GM20431 (cell line): ENCODE data around the gene POFUT1.

Source experiments
- in situ Hi-C: fragments of 300-500 bp; cut with MseI, MboI; formaldehyde crosslinking; loops from one replicate; pipeline ENCODE4 v1.15.0; 2020; ENCODE audit warnings: low sequenced_read_pairs; ENCODE audit not compliant: unreplicated experiment

Gene POFUT1

DNA sequence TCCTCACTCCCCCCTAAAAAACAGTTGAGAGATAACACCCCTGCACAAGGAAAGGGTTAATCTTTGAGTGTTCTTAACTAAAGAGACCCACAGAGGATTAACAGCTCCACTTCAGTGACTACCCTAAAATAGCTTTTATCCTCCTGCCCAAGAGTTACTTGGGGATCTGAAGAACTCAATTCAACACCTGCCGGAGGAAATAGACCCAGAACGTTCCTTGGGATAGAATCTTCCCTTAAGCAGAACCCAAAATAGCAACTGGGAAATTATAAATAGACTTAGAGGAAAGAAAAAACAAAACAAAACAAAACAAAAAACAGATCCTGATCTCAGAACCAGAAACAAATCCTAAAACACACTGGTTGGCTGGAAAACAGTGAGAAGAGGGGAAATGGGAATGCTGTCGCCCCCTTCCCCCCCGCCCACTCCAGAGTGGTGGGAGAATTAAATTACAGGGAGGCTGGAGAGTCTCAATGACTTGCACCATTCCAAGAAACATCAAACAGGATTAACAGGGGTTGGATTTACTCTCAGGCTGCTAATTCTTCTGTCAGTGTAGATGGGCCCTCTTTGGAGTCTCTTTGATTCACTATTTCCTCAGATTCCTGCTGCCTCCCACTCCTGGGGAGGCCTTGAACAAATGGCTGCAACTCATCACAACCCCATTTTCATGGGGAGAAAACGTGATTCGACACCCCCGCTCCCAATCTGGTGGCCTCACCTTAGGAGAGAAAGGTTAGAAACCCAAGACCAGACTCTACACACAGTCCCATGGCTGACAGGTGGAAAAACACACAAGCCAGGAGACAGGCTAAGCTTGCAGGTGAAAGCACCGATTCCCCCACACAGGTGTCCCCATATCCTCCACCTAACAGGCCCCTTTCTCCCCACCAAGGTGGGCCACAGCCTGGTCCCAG, 1.6 kb upstream of the POFUT1 start:
- in situ Hi-C loops: no loop called here

- in situ Hi-C loops: no loop called here
Measured at GRCh38 chr20:32206760-32207625, 687 bp upstream of the POFUT1 start.

DNA sequence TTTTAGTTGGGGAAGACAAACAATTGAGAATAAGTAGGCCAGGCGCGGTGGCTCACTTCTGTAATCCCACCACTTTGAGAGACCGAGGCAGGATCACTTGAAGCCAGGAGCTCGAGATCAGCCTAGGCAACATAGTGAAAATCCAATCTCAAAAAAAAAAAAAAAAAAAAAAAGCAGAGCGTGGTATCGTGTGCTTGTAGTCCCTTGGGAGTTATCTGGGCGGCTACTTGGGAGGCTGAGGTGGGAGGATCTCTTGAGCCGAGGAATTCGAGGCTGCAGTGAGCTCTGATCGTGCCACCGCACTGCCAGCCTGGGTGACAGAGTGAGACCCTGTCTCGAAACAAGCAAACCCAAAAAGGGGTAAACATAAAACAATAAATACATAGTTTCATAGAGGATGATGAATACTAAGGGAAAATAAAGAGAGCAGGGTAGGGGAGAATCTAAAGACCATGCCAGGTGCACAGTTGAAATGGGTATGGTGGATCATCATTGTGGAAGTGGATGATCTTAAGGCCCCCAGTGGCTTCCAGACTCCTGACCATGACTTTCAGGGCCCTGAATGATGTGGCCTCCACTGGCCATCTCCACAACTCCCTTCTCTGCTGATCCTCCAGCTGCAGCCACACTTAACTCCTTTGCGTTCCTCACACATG, 947 bp downstream of the POFUT1 start:
- in situ Hi-C loops: no loop called here

GRCh38 chr20:32209850-32210605, 2.3 kb downstream of the POFUT1 start:
- in situ Hi-C loops: no loop called here

DNA sequence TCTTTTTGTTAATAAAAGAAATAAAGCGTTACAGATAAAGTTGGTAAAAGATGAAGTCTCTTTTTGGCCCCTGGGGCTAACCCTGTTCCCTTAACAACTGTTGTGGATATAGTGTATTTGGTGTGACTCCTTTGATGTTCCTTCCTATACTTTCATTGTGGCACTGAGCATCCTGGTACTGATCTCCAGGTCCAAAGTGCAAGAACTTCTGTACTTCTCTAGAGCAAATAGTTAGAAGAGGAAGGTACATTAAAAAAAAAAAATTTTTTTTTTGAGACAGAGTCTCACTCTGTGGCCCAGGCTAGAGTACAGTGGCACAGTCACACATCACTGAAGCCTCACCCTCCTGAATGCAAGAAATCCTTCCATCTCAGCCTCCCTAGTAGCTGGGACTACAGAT, 6.2 kb downstream of the POFUT1 start:
- in situ Hi-C loops: no loop called here

- in situ Hi-C loops: no loop called here
Measured at GRCh38 chr20:32215147-32215546, 7.5 kb downstream of the POFUT1 start.

- in situ Hi-C loops: no loop called here
Measured at GRCh38 chr20:32215729-32216128, 8.0 kb downstream of the POFUT1 start.

- in situ Hi-C loops: no loop called here
Measured at GRCh38 chr20:32216179-32217142, 8.8 kb downstream of the POFUT1 start.

GRCh38 chr20:32218156-32218900, 10.6 kb downstream of the POFUT1 start:
- in situ Hi-C loops: no loop called here

DNA sequence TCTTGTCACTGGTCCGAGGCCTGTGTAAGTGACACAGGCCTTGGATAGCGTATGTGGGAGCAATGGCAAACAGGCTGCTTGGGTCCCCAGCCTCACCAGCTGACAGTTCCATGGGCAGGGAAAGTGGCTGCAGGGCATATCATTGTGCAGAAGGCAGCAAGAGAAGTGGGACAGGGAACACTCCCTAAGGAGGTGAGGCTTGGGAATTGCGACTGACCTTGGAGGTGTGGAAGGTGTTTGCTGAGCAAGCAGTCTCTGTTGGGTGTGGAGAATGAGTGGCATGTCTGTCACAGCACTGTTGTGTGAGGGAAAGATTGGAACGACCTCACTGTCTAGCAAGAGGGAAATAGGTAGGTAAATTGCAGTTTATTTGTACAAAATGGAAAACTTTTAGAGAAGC, 16.8 kb downstream of the POFUT1 start:
- in situ Hi-C loops: no loop called here

DNA sequence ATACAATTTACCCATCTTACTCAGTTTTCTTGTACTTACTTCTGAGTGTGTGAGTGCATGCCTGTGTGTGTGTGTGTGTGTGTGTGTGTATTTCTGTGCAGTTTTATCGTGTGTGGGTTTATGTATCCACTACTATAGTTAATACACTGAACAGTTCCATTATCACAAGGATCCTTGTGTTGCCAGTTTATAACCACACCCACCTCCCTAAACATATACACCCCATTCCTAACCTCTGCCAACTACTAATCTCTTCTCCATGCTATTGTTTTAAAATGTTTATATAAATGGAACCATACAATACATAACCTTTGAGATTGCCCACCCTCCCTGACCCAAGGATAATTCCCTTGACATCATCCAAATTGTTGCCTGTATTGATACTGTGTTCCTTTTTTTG, 18.7 kb downstream of the POFUT1 start:
- in situ Hi-C loops: no loop called here

DNA sequence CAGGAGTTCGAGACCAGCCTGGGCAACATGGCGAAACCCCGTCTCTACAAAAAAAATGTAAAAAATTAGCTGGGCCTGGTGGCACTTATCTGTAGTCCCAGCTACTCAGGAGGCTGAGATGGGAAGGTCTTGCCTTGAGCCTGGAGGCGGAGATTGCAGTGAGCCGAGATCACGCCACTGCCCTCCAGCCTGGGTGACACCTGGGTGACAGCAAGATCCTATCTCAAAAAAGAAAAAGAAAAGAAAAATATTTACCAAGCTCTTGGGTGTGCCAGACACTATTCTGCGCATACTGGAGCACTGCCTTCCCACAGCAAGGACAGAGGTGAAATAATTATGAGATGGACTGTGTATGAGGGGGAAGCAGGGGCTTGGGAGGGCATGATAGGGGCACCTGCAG, 19.6 kb downstream of the POFUT1 start:
- in situ Hi-C loops: no loop called here

GRCh38 chr20:32227744-32228688, 20.3 kb downstream of the POFUT1 start:
- in situ Hi-C loops: no loop called here

DNA sequence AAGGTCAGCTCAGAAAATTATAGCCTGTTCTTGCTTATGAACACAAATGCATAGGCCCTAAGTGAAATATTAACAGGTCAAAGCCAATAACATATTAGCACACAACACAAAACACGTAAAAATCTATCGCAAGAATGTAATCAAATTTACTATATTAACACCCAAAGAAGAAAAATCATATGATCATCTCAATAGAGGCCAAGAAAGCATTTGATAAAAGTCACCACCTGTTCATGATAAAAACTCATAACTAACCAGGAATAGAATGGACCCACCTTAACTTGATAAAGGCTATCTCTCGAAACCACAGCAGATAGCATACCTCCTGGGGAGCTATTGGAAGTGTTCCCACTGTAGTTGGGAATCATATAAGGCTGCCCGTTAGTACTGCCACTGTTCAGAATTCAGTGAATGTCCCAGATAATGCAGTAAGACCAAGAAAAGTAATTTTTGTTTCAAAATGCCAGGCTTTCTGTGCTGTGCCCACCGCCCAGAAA, 21.6 kb downstream of the POFUT1 start:
- in situ Hi-C loops: no loop called here

DNA sequence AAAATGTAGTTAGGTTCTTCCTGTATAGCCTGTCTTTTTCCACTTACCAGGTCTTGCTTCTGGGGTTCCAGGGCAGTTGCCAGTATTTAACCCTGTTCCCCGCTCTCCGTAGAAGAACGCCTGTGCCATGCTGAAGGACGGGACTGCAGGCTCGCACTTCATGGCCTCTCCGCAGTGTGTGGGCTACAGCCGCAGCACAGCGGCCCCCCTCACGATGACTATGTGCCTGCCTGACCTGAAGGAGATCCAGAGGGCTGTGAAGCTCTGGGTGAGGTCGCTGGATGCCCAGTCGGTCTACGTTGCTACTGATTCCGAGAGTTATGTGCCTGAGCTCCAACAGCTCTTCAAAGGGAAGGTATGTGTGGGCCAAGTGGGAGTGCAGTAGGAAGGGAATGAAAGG, 23.0 kb downstream of the POFUT1 start:
- in situ Hi-C loops: no loop called here

DNA sequence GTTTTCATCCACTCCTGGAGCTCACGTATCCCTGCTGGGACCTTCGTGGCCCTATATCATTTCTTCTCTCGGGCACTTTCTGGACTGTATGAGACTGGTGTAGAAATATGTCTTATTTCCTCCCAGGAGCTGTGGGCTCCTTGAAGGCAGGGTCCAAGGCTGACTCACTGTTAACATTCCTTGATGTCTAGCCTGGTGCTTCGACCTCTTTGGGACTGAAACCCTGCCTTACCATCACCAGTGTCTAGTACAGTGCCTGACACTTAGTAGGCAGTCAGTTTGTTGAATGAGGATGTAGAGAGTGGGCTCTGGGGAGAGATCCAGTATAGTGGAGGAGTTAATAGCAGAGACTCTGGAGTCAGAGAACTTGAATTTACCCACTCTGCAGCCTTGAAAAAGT, 23.6 kb downstream of the POFUT1 start:
- in situ Hi-C loops: no loop called here

DNA sequence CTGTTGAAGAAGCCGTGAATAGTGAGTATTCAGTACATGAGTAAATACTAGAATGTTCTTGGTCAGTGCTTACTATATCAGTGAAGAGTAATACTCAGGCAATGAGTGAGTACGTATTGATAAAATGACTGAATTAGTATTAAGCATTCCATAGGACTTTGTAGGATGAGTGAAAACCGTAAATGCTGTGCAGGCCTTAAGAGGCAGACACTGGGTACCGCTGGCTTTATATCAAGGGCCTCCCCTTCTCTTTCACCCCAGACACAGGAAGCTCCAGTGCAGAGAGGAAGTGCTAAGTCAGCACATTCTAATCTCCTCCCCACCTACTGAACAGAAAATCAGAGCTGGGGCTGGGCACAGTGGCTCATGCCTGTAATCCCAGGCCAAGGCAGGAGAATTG, 24.2 kb downstream of the POFUT1 start:
- in situ Hi-C loops: no loop called here
